ENCODE results near the gene ST6GALNAC6. TPM values are rescaled to one million over a fixed set of nuclear protein-coding genes. Genes with fewer than 3 reads are reported as not detected.

ST6GALNAC6 gene
- total and polyA plus RNA-seq, 2 donors (not counting 1 experiment from before 2014, with no cell fraction given), result 68.0 to 126 TPM

DNA sequence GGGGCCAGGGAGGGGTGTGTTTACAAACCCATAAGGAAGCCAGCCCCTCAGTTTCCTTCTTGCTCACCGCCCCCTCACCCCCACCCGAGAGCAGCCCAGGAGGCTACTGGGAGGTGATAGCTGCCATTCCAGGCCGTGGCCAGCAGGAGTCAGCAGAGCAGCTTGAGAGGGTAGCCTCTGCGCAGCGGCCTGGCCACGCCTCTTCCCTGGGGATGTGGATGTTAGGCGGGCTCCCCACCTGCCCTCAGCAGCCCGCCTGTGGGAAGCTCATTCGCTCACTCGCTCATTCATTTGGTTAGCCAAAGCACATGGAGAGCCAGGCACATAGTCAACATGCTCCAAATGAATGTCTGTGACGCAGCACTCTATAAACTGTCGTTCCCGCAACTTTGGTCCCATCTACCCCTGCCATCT is 44.3 kb upstream of the ST6GALNAC6 start:
- no peak overlapping the region for H2AFZ ChIP-seq (ENCODE audit: insufficient read depth, low read depth, low read length, poor library complexity, severe bottlenecking)
- H3K27ac Mint-ChIP-seq, result peak overlapping the region; percentile 76
- no peaks in the 10 kb centered on the region for H3K27me3 ChIP-seq (replicated peaks in 1 of 4; ENCODE audit: control extremely low read depth in 1 of 4, control insufficient read depth in 3 of 4, insufficient read depth in 4 of 4, low read length in 3 of 4)
- peak; percentile 86 for DNase-seq
- 42% methylated on average over 10 of the region's 13 CpGs for WGBS (ENCODE audit: insufficient coverage)
- H3K4me1 ChIP-seq (ENCODE audit: control insufficient read depth in 2 of 2, insufficient read depth in 2 of 2, low read length in 2 of 2), result peaks cover 17 to 18% of the 10 kb centered on the region in 2 donors
- peaks cover 0 to 70% of the 10 kb centered on the region in 2 experiments for H3K36me3 ChIP-seq (replicated peaks in 1 of 2; ENCODE audit: control extremely low read depth in 1 of 2, control insufficient read depth in 1 of 2, extremely low read depth in 1 of 2, insufficient read depth in 2 of 2, low read length in 1 of 2)
- POLR2A ChIA-PET, result interaction anchor here (0.5 to 2.4 kb wide), 7 partner anchors 36 to 183 kb away, joined by 3 to 15 read pairs (median 6); partner anchors contain the start of gene EEIG1
- H3K4me1 Mint-ChIP-seq, result peaks cover 27% of the 10 kb centered on the region
- H3K9me3 Mint-ChIP-seq (ENCODE audit: insufficient read depth), result no peaks in the 10 kb centered on the region
- ATAC-seq (ENCODE audit: low read depth), result peak; percentile 88
- intact Hi-C loops (cut with micrococcal nuclease), result loop anchor here (1.0 to 2.0 kb wide), 3 partner anchors 37 to 174 kb away; partner anchors contain the start of gene EEIG1
- H3K27me3 Mint-ChIP-seq, result no peaks in the 10 kb centered on the region
- H4K20me1 ChIP-seq (ENCODE audit: control insufficient read depth, insufficient read depth, low read length, poor library complexity, severe bottlenecking), result peaks cover 68% of the 10 kb centered on the region
- H3K4me2 ChIP-seq (replicated peaks; ENCODE audit: low read depth, low read length, poor library complexity, severe bottlenecking), result peak overlapping the region; percentile 36
- CTCF ChIA-PET, result interaction anchor here (0.6 to 12.6 kb wide), 35 partner anchors 9 to 209 kb away, joined by 3 to 310 read pairs (median 6); partner anchors contain the start of genes EEIG1, NAIF1, SLC25A25 and TOR2A
- H3K9ac ChIP-seq (ENCODE audit: low read length), result no peak overlapping the region
- H3K4me3 ChIP-seq (ENCODE audit: control extremely low read depth in 1 of 5, extremely low read depth in 1 of 5, insufficient read depth in 1 of 5, low read depth in 2 of 5, low read length in 4 of 5), result no peak overlapping the region
- H3K79me2 ChIP-seq (ENCODE audit: control insufficient read depth, insufficient read depth, low read length), result peaks cover 19% of the 10 kb centered on the region
- peak overlapping the region; percentile 12 to 54 for H3K27ac ChIP-seq (ENCODE audit: low read length in 2 of 2)
- H3K4me3 Mint-ChIP-seq, result no peak overlapping the region
- no peaks in the 10 kb centered on the region for H3K9me3 ChIP-seq (ENCODE audit: control extremely low read depth in 1 of 3, control insufficient read depth in 2 of 3, insufficient read depth in 1 of 3, low read length in 2 of 3)
- TF ChIP-seq EZH2 (IDR thresholded peaks at IDR 0.05; ENCODE audit: borderline replicate concordance, insufficient read depth, low read depth, low read length, poor library complexity, severe bottlenecking), result no peak
- TF ChIP-seq, protein P1, sequence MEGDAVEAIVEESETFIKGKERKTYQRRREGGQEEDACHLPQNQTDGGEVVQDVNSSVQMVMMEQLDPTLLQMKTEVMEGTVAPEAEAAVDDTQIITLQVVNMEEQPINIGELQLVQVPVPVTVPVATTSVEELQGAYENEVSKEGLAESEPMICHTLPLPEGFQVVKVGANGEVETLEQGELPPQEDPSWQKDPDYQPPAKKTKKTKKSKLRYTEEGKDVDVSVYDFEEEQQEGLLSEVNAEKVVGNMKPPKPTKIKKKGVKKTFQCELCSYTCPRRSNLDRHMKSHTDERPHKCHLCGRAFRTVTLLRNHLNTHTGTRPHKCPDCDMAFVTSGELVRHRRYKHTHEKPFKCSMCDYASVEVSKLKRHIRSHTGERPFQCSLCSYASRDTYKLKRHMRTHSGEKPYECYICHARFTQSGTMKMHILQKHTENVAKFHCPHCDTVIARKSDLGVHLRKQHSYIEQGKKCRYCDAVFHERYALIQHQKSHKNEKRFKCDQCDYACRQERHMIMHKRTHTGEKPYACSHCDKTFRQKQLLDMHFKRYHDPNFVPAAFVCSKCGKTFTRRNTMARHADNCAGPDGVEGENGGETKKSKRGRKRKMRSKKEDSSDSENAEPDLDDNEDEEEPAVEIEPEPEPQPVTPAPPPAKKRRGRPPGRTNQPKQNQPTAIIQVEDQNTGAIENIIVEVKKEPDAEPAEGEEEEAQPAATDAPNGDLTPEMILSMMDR (IDR thresholded peaks at IDR 0.05), result peak; percentile 85

DNA sequence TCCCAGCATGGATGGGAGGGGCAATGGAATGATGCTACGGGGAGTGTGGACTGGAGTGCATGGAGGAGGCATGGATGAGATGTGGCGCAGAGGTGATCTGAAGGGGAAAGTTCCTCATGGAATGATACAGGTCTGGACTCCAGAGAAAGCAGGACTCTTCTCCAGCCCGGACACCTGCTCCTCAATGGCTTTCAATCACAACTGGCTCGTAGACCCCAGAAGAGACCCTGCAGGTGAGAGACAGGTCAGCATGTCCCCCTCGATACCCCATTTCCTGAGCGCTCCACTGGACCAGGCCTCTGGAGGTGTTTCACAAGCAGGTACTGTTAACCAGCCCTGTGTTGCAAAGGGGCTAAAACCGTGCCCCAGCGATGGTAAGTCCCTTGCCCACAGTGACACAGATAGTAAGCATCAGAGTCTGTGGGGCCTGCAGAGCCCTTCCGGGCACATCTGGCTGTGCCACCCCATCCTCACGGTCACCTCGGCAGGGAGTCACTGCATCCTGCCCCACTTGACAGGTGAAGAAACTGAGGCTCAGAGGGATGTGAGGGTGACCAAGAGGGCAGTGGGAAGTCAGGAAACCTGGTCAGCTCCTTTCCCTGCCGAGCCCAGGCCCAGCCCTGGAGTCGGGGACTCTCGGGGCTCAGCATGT is 43.7 kb upstream of the ST6GALNAC6 start:
- H3K36me3 ChIP-seq (replicated peaks in 1 of 2; ENCODE audit: control extremely low read depth in 1 of 2, control insufficient read depth in 1 of 2, extremely low read depth in 1 of 2, insufficient read depth in 2 of 2, low read length in 1 of 2), result peaks cover 0 to 64% of the 10 kb centered on the region in 2 experiments
- DNase-seq, result peak; percentile 54

More for the DNA sequence above, 43.7 kb upstream of the ST6GALNAC6 start:
- no peaks in the 10 kb centered on the region for H3K9me3 Mint-ChIP-seq (ENCODE audit: insufficient read depth)
- Histone ChIP-seq H3K9me3 (ENCODE audit: control extremely low read depth in 1 of 3, control insufficient read depth in 2 of 3, insufficient read depth in 1 of 3, low read length in 2 of 3) (no peaks in the 10 kb centered on the region), H3K27me3 (replicated peaks in 1 of 4; ENCODE audit: control extremely low read depth in 1 of 4, control insufficient read depth in 3 of 4, insufficient read depth in 4 of 4, low read length in 3 of 4) (no peaks in the 10 kb centered on the region), H3K9ac (ENCODE audit: low read length) (no peak overlapping the region), H3K4me2 (replicated peaks; ENCODE audit: low read depth, low read length, poor library complexity, severe bottlenecking) (peak overlapping the region; percentile 36), H3K27ac (ENCODE audit: low read length in 2 of 2) (peak overlapping the region; percentile 40 to 54), H3K79me2 (ENCODE audit: control insufficient read depth, insufficient read depth, low read length) (peaks cover 14% of the 10 kb centered on the region), H2AFZ (ENCODE audit: insufficient read depth, low read depth, low read length, poor library complexity, severe bottlenecking) (no peak overlapping the region), H3K4me3 (ENCODE audit: control extremely low read depth in 1 of 5, extremely low read depth in 1 of 5, insufficient read depth in 1 of 5, low read depth in 2 of 5, low read length in 4 of 5) (no peak overlapping the region), H4K20me1 (ENCODE audit: control insufficient read depth, insufficient read depth, low read length, poor library complexity, severe bottlenecking) (peaks cover 62% of the 10 kb centered on the region), H3K4me1 (ENCODE audit: control insufficient read depth in 2 of 2, insufficient read depth in 2 of 2, low read length in 2 of 2) (peaks cover 20 to 23% of the 10 kb centered on the region in 2 donors)
- H3K27me3 Mint-ChIP-seq, result no peaks in the 10 kb centered on the region
- TF ChIP-seq, protein P1 (IDR thresholded peaks at IDR 0.05), result no peak
- no peak for TF ChIP-seq EZH2 (IDR thresholded peaks at IDR 0.05; ENCODE audit: borderline replicate concordance, insufficient read depth, low read depth, low read length, poor library complexity, severe bottlenecking)
- POLR2A ChIA-PET, result interaction anchor here (0.5 to 2.4 kb wide), 7 partner anchors 36 to 184 kb away, joined by 3 to 15 read pairs (median 6); partner anchors contain the start of gene EEIG1
- WGBS (ENCODE audit: insufficient coverage), result 68% methylated on average over 14 of the region's 14 CpGs
- peaks cover 31% of the 10 kb centered on the region for H3K4me1 Mint-ChIP-seq
- intact Hi-C loops (cut with micrococcal nuclease), result loop anchor here (1.0 to 2.0 kb wide), 3 partner anchors 38 to 174 kb away; partner anchors contain the start of gene EEIG1
- peak overlapping the region; percentile 76 for H3K27ac Mint-ChIP-seq
- no peak overlapping the region for H3K4me3 Mint-ChIP-seq
- CTCF ChIA-PET, result interaction anchor here (0.6 to 12.6 kb wide), 52 partner anchors 9 to 243 kb away, joined by 3 to 310 read pairs (median 5); partner anchors contain the start of genes EEIG1, NAIF1, PTGES2 and SLC25A25
- ATAC-seq (ENCODE audit: low read depth), result no peak

Data from B cell (primary cell).